Astrocyte of the cerebellum (primary cell): ENCODE results near the gene PPP1R7.

ENCODE experiments used
- DNase-seq: peaks from one replicate; pipeline ENCODE4 v3.0.0-alpha.2; 2011; ENCODE audit warnings: low read depth
- H3K4me3 ChIP-seq: 2 replicates; pipeline ENCODE4 v1.5.1; 2011; ENCODE audit warnings: mild to moderate bottlenecking, low read depth, low read length, moderate library complexity
- in situ Hi-C: cut with HindIII; loops from 2 replicates; pipeline ENCODE4 v1.10.0; 2017; ENCODE audit warnings: low sequenced_read_pairs
- TF ChIP-seq, protein P1 (sequence below): IDR thresholded peaks from 2 replicates; pipeline ENCODE4 v1.5.1; 2012; ENCODE audit warnings: low read length, low read depth, moderate library complexity, mild to moderate bottlenecking; ENCODE audit errors: missing control alignments

PPP1R7 gene

DNA sequence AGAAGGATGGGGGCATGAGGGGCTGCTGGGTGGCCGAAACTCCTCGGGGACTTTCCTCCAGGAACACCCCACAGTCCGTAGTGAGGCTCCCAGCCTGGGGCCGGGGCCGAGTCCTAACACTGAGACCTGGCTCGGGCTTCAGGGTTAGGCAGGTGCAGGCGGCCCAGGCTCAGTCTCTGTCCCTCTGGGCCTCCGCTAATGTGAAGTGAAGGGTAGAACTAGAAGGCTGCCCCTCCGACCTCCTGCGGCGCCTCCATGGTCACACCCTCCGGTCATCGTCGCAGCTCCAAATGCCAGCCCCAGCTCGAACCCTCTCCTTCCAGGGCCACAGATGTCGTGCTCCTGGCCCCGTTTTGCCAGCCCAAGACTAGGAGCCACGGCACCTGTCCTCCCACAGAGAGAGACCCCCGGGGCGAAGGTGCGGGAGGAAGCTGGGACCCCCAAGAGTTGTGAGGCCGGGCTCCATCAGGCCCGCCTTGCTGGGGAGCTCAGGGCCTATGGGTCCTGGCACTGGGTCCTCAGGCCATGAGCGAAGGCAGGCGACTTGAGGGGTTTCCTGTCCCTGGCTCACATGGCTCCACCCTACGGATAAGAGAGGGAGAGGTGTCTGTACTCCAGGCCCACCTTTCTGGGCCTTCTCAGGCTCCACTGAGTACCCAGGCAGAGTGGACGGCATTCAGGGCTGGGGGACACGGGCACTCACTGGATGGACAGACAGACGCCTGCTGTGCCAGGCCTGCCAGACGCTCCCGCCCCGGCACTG lies 39.0 kb downstream of the PPP1R7 start:
- TF ChIP-seq, protein P1, sequence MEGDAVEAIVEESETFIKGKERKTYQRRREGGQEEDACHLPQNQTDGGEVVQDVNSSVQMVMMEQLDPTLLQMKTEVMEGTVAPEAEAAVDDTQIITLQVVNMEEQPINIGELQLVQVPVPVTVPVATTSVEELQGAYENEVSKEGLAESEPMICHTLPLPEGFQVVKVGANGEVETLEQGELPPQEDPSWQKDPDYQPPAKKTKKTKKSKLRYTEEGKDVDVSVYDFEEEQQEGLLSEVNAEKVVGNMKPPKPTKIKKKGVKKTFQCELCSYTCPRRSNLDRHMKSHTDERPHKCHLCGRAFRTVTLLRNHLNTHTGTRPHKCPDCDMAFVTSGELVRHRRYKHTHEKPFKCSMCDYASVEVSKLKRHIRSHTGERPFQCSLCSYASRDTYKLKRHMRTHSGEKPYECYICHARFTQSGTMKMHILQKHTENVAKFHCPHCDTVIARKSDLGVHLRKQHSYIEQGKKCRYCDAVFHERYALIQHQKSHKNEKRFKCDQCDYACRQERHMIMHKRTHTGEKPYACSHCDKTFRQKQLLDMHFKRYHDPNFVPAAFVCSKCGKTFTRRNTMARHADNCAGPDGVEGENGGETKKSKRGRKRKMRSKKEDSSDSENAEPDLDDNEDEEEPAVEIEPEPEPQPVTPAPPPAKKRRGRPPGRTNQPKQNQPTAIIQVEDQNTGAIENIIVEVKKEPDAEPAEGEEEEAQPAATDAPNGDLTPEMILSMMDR: no peak
- no peak for DNase-seq
- H3K4me3 ChIP-seq: no peak overlapping the region
- in situ Hi-C loops: no loop called here

DNA sequence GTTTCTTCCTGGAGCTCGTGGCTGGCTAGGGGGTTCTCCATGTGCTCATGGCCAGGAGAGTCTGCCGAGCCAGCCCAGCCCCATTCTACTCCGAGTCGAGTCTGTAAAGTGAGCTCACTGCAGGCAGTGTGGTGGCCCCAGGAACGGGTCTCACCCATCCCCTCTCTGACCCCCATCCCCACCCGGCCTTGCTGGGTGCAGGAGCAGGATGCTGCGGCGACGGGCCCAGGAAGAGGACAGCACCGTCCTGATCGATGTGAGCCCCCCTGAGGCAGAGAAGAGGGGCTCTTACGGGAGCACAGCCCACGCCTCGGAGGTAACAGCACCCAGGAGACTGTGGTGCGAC lies 39.6 kb downstream of the PPP1R7 start:
- no peak for DNase-seq
- in situ Hi-C loops: no loop called here
- no peak overlapping the region for H3K4me3 ChIP-seq
- TF ChIP-seq, protein P1: no peak

DNA sequence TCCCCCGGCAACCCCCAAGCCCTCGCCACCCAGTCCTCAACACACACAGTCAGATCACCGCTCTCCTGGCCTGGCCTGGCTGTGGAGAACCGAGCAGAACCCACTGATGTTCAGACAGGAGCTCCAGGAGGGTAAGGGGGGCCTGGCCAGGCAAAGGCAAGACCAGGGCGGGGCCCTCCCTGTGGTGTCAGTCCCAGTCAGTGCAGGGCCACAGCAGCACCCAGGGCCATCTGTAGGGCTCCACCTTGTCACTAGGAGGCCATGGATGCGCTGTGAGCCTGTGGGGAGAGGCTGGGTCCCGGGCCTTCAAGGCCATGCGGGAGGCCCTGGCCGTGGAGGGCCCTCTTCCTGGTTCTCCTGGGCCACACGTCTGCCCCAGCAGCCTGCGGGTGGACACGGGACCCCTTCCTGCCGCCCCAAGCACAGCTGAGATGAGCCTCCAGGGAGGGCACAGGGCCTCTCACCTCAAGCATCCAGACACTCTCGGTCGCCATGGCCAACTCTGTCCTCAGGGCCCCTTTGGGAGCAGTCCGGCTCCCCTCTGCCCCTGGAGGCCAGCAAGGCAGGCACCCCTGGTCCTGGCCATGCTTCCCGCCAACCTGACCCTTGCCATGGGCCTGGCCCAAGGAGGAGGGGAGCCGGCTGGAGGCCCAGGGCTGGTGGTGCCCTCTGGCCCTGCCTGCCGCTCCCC lies 40.2 kb downstream of the PPP1R7 start:
- H3K4me3 ChIP-seq: no peak overlapping the region
- TF ChIP-seq, protein P1: no peak
- in situ Hi-C loops: no loop called here
- no peak for DNase-seq

DNA sequence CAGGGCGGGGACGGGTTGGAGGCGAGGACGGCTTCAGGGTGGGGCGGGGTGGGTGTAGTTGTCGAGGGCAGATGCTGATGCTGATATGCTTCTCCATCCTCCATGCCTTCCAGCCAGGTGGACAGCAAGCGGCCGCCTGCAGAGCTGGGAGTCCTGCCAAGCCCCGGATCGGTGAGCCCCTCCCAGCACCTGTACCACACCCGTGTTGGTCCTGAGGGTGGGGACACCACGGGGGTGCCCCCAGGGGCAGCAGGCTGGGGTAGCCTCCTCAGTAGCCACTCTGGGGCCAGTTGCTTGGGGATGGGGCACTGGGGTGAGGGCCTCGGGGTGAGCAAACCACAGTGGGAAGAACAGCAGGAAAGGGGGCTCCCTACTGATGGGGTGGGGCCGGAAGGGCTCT lies 40.8 kb downstream of the PPP1R7 start:
- H3K4me3 ChIP-seq: no peak overlapping the region
- in situ Hi-C loops: no loop called here
- no peak for DNase-seq
- TF ChIP-seq, protein P1: no peak

DNA sequence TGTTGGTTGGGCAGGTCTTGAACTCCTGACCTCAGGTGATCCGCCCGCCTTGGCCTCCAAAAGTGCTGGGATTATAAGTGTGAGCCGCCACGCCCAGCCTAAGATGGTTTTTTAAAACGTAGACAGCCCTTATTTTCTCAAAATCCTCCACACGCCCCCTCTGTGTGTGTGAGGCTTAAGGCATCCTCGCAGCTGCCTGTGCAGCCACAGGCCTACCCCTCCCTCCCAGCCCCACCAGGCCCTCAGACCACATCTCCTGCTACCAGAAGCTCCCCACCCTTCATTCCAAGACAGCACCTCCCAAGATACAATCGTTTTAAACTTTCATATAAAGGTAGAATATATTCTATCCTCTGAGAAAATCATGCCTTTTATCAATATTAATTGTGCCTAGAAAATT lies 43.0 kb downstream of the PPP1R7 start:
- TF ChIP-seq, protein P1: no peak
- in situ Hi-C loops: no loop called here
- DNase-seq: no peak

DNA sequence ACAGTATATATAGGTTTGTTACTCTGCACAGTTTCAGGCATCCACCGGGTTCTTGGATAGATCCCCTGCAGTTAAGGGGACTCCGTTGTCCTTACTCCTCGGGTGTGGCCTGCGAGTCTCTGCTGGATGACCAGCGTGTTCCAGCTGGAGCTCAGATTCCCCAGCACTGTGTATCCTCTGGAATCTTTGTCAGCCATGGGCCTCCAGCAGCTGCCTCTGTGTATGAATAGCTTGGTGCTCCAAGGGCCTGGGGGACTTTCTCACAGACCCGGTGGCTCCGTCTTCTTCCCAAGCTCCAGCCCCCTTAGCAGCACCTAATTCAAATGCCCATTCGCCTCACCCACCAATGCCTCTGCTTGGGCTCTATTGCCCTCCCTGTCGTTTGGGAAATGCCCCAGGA lies 44.5 kb downstream of the PPP1R7 start:
- no peak for DNase-seq
- in situ Hi-C loops: no loop called here
- TF ChIP-seq, protein P1: no peak
- no peak overlapping the region for H3K4me3 ChIP-seq

More for the DNA sequence above, 43.0 kb downstream of the PPP1R7 start:
- no peak overlapping the region for H3K4me3 ChIP-seq
